Fibroblast of the conjunctiva (primary cell): Measurements from ENCODE around the gene KRTAP9-7.
"Not testable (repeated sequence)": the region's sequence is repeated elsewhere in the genome, so short reads cannot be mapped to it uniquely, and the experiment has no call there.

Source experiments
- DNase-seq: peaks from one replicate; pipeline ENCODE4 v3.0.0-alpha.2; 2010; ENCODE audit warnings: low read depth

Gene KRTAP9-7

GRCh38 chr17:41275648-41276190 lies at the start of gene KRTAP9-7:
KRTAP9-7 (plus strand) TSS chr17:41275698; CDS start chr17:41275698, 0 bp downstream.
- not testable (repeated sequence) for DNase-seq

GRCh38 chr17:41226051-41226450 lies 49.4 kb upstream of the KRTAP9-7 start:
- no peak for DNase-seq

- DNase-seq, result not testable (repeated sequence)
Observed at GRCh38 chr17:41226598-41227095, 48.9 kb upstream of the KRTAP9-7 start, which contains the start of gene KRTAP9-2. KRTAP9-2 (plus strand) TSS chr17:41226648; CDS start chr17:41226655, 7 bp downstream.

GRCh38 chr17:41230094-41230493 lies 45.4 kb upstream of the KRTAP9-7 start:
- DNase-seq, result no peak

- no peak for DNase-seq
Observed at GRCh38 chr17:41231731-41232130, 43.8 kb upstream of the KRTAP9-7 start.

GRCh38 chr17:41232399-41233105 lies 42.9 kb upstream of the KRTAP9-7 start, which contains the start of gene KRTAP9-3:
KRTAP9-3 (plus strand) TSS chr17:41232449; CDS start chr17:41232502, 53 bp downstream.
- DNase-seq, result not testable (repeated sequence)

GRCh38 chr17:41237116-41237515 lies 38.4 kb upstream of the KRTAP9-7 start:
- not testable (repeated sequence) for DNase-seq

GRCh38 chr17:41237949-41238437 lies 37.5 kb upstream of the KRTAP9-7 start, which contains the start of gene KRTAP9-8:
KRTAP9-8 (plus strand) TSS chr17:41237999; CDS start chr17:41238052, 53 bp downstream.
- not testable (repeated sequence) for DNase-seq

- DNase-seq, result not testable (repeated sequence)
Observed at GRCh38 chr17:41246995-41247787, 28.3 kb upstream of the KRTAP9-7 start.

GRCh38 chr17:41249637-41250240 lies 25.8 kb upstream of the KRTAP9-7 start, which contains the start of gene KRTAP9-4:
KRTAP9-4 (plus strand) TSS chr17:41249687; CDS start chr17:41249721, 34 bp downstream.
- not testable (repeated sequence) for DNase-seq

- DNase-seq, result no peak
Observed at GRCh38 chr17:41251261-41251660, 24.2 kb upstream of the KRTAP9-7 start.

GRCh38 chr17:41254861-41255260 lies 20.6 kb upstream of the KRTAP9-7 start:
- no peak for DNase-seq

GRCh38 chr17:41255381-41256290 lies 19.9 kb upstream of the KRTAP9-7 start, which contains the start of gene KRTAP9-9:
KRTAP9-9 (plus strand) TSS chr17:41255384.
- not testable (repeated sequence) for DNase-seq

GRCh38 chr17:41256291-41256685 lies 19.2 kb upstream of the KRTAP9-7 start:
- DNase-seq, result no peak

- no peak for DNase-seq
Observed at GRCh38 chr17:41258406-41258805, 17.1 kb upstream of the KRTAP9-7 start.

- DNase-seq, result no peak
Observed at GRCh38 chr17:41263212-41263611, 12.3 kb upstream of the KRTAP9-7 start.

- DNase-seq, result no peak
Observed at GRCh38 chr17:41264599-41264998, 10.9 kb upstream of the KRTAP9-7 start.

GRCh38 chr17:41265078-41265477 lies 10.4 kb upstream of the KRTAP9-7 start, which contains the start of gene KRTAP9-6:
KRTAP9-6 (plus strand) TSS chr17:41265378; CDS start chr17:41265378, 0 bp downstream.
- no peak for DNase-seq

GRCh38 chr17:41267711-41268110 lies 7.8 kb upstream of the KRTAP9-7 start:
- DNase-seq, result no peak

- DNase-seq, result not testable (repeated sequence)
Observed at GRCh38 chr17:41271323-41271722, 4.2 kb upstream of the KRTAP9-7 start.
